Heart right ventricle (tissue), 16 donors: Measurements from ENCODE around the gene PLCB3. TPM values are rescaled to one million over a fixed set of nuclear protein-coding genes. Genes with fewer than 3 reads are reported as not detected.

Source experiments
- ATAC-seq, 8 donors: fragments of 200-7000 bp; cut with Tn5 transposase; one replicate each; pipeline ENCODE4 v1.9.1; 2020; ENCODE audit warnings: mild to moderate bottlenecking in 8 of 8, moderate library complexity in 8 of 8, moderate number of reproducible peaks in 1 of 8
- DNase-seq, 2 donors: peaks; one replicate each; pipeline ENCODE4 v3.0.0-alpha.2; 2020
- H3K27ac ChIP-seq, 10 donors: fragments of 200-600 bp; sonication (generic) in 2 of 10; one replicate each; pipeline versions ENCODE4 v1.5.0 to v1.8.0; 2020 to 2022; ENCODE audit warnings: mild to moderate bottlenecking in 3 of 10
- H3K27me3 ChIP-seq, 7 donors: fragments of 200-600 bp; one replicate each; pipeline ENCODE4 v1.8.0; 2021 to 2022; ENCODE audit warnings: mild to moderate bottlenecking in 2 of 7
- H3K36me3 ChIP-seq, 9 donors: fragments of 200-600 bp; sonication (generic) in 1 of 9; one replicate each; pipeline versions ENCODE4 v1.5.0 to v1.8.0; 2020 to 2022; ENCODE audit warnings: mild to moderate bottlenecking in 2 of 9
- H3K4me1 ChIP-seq, 9 donors: fragments of 200-600 bp; sonication (generic) in 1 of 9; one replicate each; pipeline versions ENCODE4 v1.5.0 to v1.8.0; 2020 to 2022; ENCODE audit warnings: mild to moderate bottlenecking in 4 of 9
- H3K4me3 ChIP-seq, 10 donors: fragments of 200-600 bp; sonication (generic) in 2 of 10; one replicate each; pipeline versions ENCODE4 v1.5.0 to v1.8.0; 2020 to 2022; ENCODE audit warnings: mild to moderate bottlenecking in 7 of 10, moderate library complexity in 2 of 10
- H3K9me3 ChIP-seq, 11 donors: fragments of 200-600 bp in 10 of 11; sonication (generic) in 2 of 11; one replicate each; pipeline versions ENCODE4 v1.5.0 to v1.8.0; 2013 to 2022; ENCODE audit warnings: mild to moderate bottlenecking in 2 of 11, control low read depth in 1 of 11, moderate library complexity in 1 of 11
- CTCF ChIP-seq, 9 donors: fragments of 200-600 bp; sonication (generic) in 2 of 9; IDR thresholded peaks; one replicate each; pipeline versions ENCODE4 v1.5.0 to v1.8.0; 2021 to 2022; ENCODE audit warnings: antibody characterized with exemption in 9 of 9, mild to moderate bottlenecking in 5 of 9, moderate library complexity in 1 of 9
- WGBS, 2 donors: extraction: QIAGEN DNeasy Blood & Tissue Kit; methylation state at CpG; one replicate each; pipeline ENCODE4 v1.1.7; 2013; ENCODE audit warnings: inconsistent platforms in 1 of 2; 5-methylcytosine and 5-hydroxymethylcytosine counted together
- intact Hi-C, 10 donors: fragments of 100-400 bp; cut with DNase I; formaldehyde crosslinking; loops; one replicate each; pipeline versions ENCODE4 v1.11.1 to v1.14.2; 2022
- polyA plus RNA-seq, 2 donors: library from polyadenylated mRNA; stranded (reverse); fragments of 200-250 nt; gene quantifications; one replicate each; pipeline ENCODE4 v1.2.3, GENCODE V29; 2013
- total RNA-seq, 10 donors: library from RNA; stranded (reverse); fragmentation: NEBNext Ultra II Directional in 3 of 10; extraction: Animal tissue kit (Norgen Biotek cat#: 25700) in 3 of 10; gene quantifications; one replicate each; pipeline versions ENCODE4 v1.2.1 to v1.2.4, GENCODE V29; 2021 to 2023
- donor health status: Arrhythmogenic right ventricular cardiomyopathy.
- donor health status: ischemic (EF 13 %, LVEDD 7.1; RV severe dilation, severe dysfunction).
- donor health status: healthy with polysubstance abuse.
- donor health status: DM: no; HTN: yes; CAD: no.
- donor health status: DM: no; HTN: no; CAD: no.
- donor health status: ischemic (EF 25% LVEDD 6.9; RV normal size, moderate dysfunction).
- donor health status: ischemic (EF 25% LVEDD 5.7; RV mildly dilated, moderate dysfunction).
- donor health status: healthy.
- donor health status: DM: yes; HTN: yes; CAD: no.
- donor health status: Ischemic cardiomyopathy.
- donor health status: ischemic (EF 35%, LVEDD 5.7; RV mildly dilated, moderate dysfunction).
- donor health status: nonischemic (EF 11% LVEDD 7.7; RV severe dilation, severe dysfunction).
- donor health status: DM: yes; HTN: yes; CAD: no.
- donor health status: PGD.
- donor health status: ischemic (EF 29% LVEDD 5.4; RV normal size, mild dysfunction).
- donor health status: nonischemic (EF 23%, LVEDD 6.1; RV moderate dilation, normal function).

The PLCB3 gene
- total and polyA plus RNA-seq, 12 donors, result 5.8 to 13.3 (median 8.9) TPM

DNA sequence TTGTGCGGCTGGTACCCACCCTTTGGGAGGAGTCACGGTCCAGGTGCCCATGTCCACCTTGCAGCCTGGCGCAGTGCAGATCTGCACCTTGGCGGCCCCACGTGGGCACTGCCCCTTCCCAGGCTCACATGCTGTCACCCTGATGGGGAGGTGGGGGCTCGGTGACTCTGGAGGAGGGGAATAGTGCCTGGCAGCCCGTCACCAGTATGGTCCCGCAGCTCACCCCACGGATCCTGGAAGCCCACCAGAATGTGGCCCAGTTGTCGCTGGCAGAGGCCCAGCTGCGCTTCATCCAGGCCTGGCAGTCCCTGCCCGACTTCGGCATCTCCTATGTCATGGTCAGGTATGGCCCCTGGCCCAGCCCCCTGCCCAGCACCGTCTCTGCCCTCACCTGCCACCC lies 30.5 kb upstream of the PLCB3 start:
- WGBS, 2 donors, result 93% methylated on average over 14 of the region's 14 CpGs

DNA sequence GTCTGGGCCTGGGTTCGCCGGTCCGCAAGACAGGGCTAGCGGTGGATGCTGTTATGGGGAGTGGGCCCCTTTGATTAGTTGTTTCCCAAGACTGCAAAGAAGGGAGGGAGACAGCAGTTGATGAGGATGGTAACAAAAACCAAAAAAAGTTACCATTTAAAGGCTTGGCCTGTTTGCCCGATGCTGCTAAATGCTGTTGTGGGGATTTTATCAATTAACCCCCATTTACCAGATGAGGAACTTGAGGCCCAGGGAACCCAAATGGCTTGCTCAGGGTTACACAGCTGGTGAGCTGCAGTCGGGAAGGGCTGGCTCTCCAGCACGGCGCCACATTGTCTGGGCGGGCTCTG lies 28.7 kb upstream of the PLCB3 start:
- peak in 1 of 2 donors; percentile 3 for DNase-seq
- Histone ChIP-seq H3K9me3 (no peaks in the 10 kb centered on the region), H3K27ac (no peak overlapping the region), H3K27me3 (no peaks in the 10 kb centered on the region), H3K4me3 (no peak overlapping the region), H3K4me1 (peaks cover 16 to 35% (median 23%) of the 10 kb centered on the region in 9 donors), H3K36me3 (peaks cover 0 to 69% (median 0%) of the 10 kb centered on the region in 9 donors)
- no peak for ATAC-seq
- TF ChIP-seq CTCF (IDR thresholded peaks at IDR 0.05), result no peak
- WGBS, 2 donors, result 74 to 79% methylated on average over 9 of the region's 9 CpGs
- intact Hi-C loops, result no loop called here

More for the DNA sequence above, 30.5 kb upstream of the PLCB3 start:
- H3K4me1 ChIP-seq, result peaks cover 6 to 23% (median 12%) of the 10 kb centered on the region in 9 donors
- no peak for ATAC-seq
- H3K4me3 ChIP-seq, result no peak overlapping the region
- no peaks in the 10 kb centered on the region for H3K27me3 ChIP-seq
- no peak for DNase-seq
- no peak overlapping the region for H3K27ac ChIP-seq
- peaks cover 0 to 84% (median 0%) of the 10 kb centered on the region in 9 donors for H3K36me3 ChIP-seq
- TF ChIP-seq CTCF (IDR thresholded peaks at IDR 0.05), result no peak
- no peaks in the 10 kb centered on the region for H3K9me3 ChIP-seq
- intact Hi-C loops, result no loop called here

- intact Hi-C loops, result no loop called here
- H3K4me3 ChIP-seq, result no peak overlapping the region
- DNase-seq (no peak), ATAC-seq (no peak)
- peaks cover 16 to 40% (median 28%) of the 10 kb centered on the region in 9 donors for H3K4me1 ChIP-seq
- TF ChIP-seq CTCF (IDR thresholded peaks at IDR 0.05), result no peak
- H3K36me3 ChIP-seq, result peaks cover 0 to 64% (median 0%) of the 10 kb centered on the region in 9 donors
- H3K27ac ChIP-seq, result peak overlapping the region in 2 of 10 donors; percentile 7 to 15
- no peaks in the 10 kb centered on the region for H3K27me3 ChIP-seq
- WGBS, 2 donors, result 76 to 81% methylated on average over 24 of the region's 24 CpGs
- H3K9me3 ChIP-seq, result no peaks in the 10 kb centered on the region
Measured at GRCh38 chr11:64223001-64223651, 28.2 kb upstream of the PLCB3 start.

- H3K4me1 ChIP-seq, result peaks cover 16 to 49% (median 30%) of the 10 kb centered on the region in 9 donors
- DNase-seq (no peak), ATAC-seq (no peak)
- H3K9me3 ChIP-seq, result no peaks in the 10 kb centered on the region
- H3K27ac ChIP-seq, result no peak overlapping the region
- H3K27me3 ChIP-seq, result no peaks in the 10 kb centered on the region
- 91 to 94% methylated on average over 17 of the region's 17 CpGs for WGBS, 2 donors
- TF ChIP-seq CTCF (IDR thresholded peaks at IDR 0.05), result no peak
- intact Hi-C loops, result no loop called here
- peaks cover 0 to 58% (median 0%) of the 10 kb centered on the region in 9 donors for H3K36me3 ChIP-seq
- peak overlapping the region in 1 of 10 donors; percentile 87 for H3K4me3 ChIP-seq
Measured at GRCh38 chr11:64224151-64224890, 27.0 kb upstream of the PLCB3 start.
